SJSA1 (cell line): ENCODE data around the gene SLC25A23. TPM values are rescaled to one million over a fixed set of nuclear protein-coding genes. Genes with fewer than 3 reads are reported as not detected.

Source experiments
- DNase-seq, 2 experiments: peaks; one replicate each; pipeline ENCODE4 v3.0.0-alpha.2; 2015 to 2020; ENCODE audit warnings: low spot score in 2 of 2, low read depth in 1 of 2
- H3K27ac ChIP-seq: fragments of 250-450 bp; sonication (Bioruptor Pico); 2 replicates; pipeline ENCODE4 v1.5.1; 2020; ENCODE audit warnings: mild to moderate bottlenecking, moderate library complexity
- H3K27me3 ChIP-seq: fragments of 250-450 bp; sonication (Bioruptor Pico); replicated peaks from 2 replicates; pipeline ENCODE4 v1.5.1; 2020; ENCODE audit warnings: mild to moderate bottlenecking, moderate library complexity
- H3K36me3 ChIP-seq: fragments of 250-450 bp; sonication (Bioruptor Pico); 2 replicates; pipeline ENCODE4 v1.5.1; 2020; ENCODE audit warnings: mild to moderate bottlenecking
- H3K4me1 ChIP-seq: fragments of 250-450 bp; sonication (Bioruptor Pico); replicated peaks from 2 replicates; pipeline ENCODE4 v1.6.1; 2021; ENCODE audit warnings: mild to moderate bottlenecking
- H3K4me3 ChIP-seq: fragments of 250-450 bp; sonication (Bioruptor Pico); 2 replicates; pipeline ENCODE4 v1.5.1; 2020; ENCODE audit warnings: mild to moderate bottlenecking
- H3K9me3 ChIP-seq: fragments of 250-450 bp; sonication (Bioruptor Pico); replicated peaks from 2 replicates; pipeline ENCODE4 v1.5.1; 2020; ENCODE audit warnings: mild to moderate bottlenecking
- total RNA-seq: library from RNA; depleted of rRNA; stranded (reverse); fragments of >200 nt; shearing (Covaris generic); gene quantifications from 2 replicates; pipeline ENCODE4 v1.2.3, GENCODE V29; 2014

Gene SLC25A23
- total RNA-seq, 1 experiment from 2014 or later: 5.0 TPM

- peaks cover 35% of the 10 kb centered on the region for H3K27me3 ChIP-seq
- no peak overlapping the region for H3K4me3 ChIP-seq
- H3K4me1 ChIP-seq: no peaks in the 10 kb centered on the region
- H3K27ac ChIP-seq: no peak overlapping the region
- H3K9me3 ChIP-seq: no peaks in the 10 kb centered on the region
- DNase-seq: no peak
- no peaks in the 10 kb centered on the region for H3K36me3 ChIP-seq
Observed at GRCh38 chr19:6475321-6476108, 15.9 kb upstream of the SLC25A23 start.

GRCh38 chr19:6473647-6474046, 14.1 kb upstream of the SLC25A23 start:
- Histone ChIP-seq H3K27ac (no peak overlapping the region), H3K4me3 (no peak overlapping the region), H3K27me3 (peaks cover 25% of the 10 kb centered on the region), H3K36me3 (no peaks in the 10 kb centered on the region), H3K9me3 (no peaks in the 10 kb centered on the region), H3K4me1 (no peaks in the 10 kb centered on the region)
- no peak for DNase-seq

- no peaks in the 10 kb centered on the region for H3K9me3 ChIP-seq
- no peak for DNase-seq
- H3K36me3 ChIP-seq: no peaks in the 10 kb centered on the region
- peaks cover 33% of the 10 kb centered on the region for H3K27me3 ChIP-seq
- H3K4me3 ChIP-seq: no peak overlapping the region
- no peaks in the 10 kb centered on the region for H3K4me1 ChIP-seq
- no peak overlapping the region for H3K27ac ChIP-seq
Observed at GRCh38 chr19:6472713-6473112, 13.1 kb upstream of the SLC25A23 start.

GRCh38 chr19:6471076-6471475, 11.5 kb upstream of the SLC25A23 start:
- Histone ChIP-seq H3K36me3 (no peaks in the 10 kb centered on the region), H3K27me3 (peaks cover 31% of the 10 kb centered on the region), H3K27ac (no peak overlapping the region), H3K9me3 (no peaks in the 10 kb centered on the region), H3K4me1 (no peaks in the 10 kb centered on the region), H3K4me3 (no peak overlapping the region)
- no peak for DNase-seq

GRCh38 chr19:6470173-6470572, 10.6 kb upstream of the SLC25A23 start:
- Histone ChIP-seq H3K4me3 (no peak overlapping the region), H3K27me3 (peaks cover 31% of the 10 kb centered on the region), H3K4me1 (no peaks in the 10 kb centered on the region), H3K36me3 (no peaks in the 10 kb centered on the region), H3K27ac (no peak overlapping the region), H3K9me3 (no peaks in the 10 kb centered on the region)
- DNase-seq: no peak

GRCh38 chr19:6467384-6467783, 7.8 kb upstream of the SLC25A23 start:
- H3K27me3 ChIP-seq: peaks cover 42% of the 10 kb centered on the region
- no peak overlapping the region for H3K27ac ChIP-seq
- no peaks in the 10 kb centered on the region for H3K36me3 ChIP-seq
- DNase-seq: no peak
- H3K9me3 ChIP-seq: no peaks in the 10 kb centered on the region
- H3K4me3 ChIP-seq: no peak overlapping the region
- no peaks in the 10 kb centered on the region for H3K4me1 ChIP-seq

- Histone ChIP-seq H3K36me3 (no peaks in the 10 kb centered on the region), H3K9me3 (no peaks in the 10 kb centered on the region), H3K27ac (no peak overlapping the region), H3K27me3 (peaks cover 42% of the 10 kb centered on the region), H3K4me3 (no peak overlapping the region), H3K4me1 (no peaks in the 10 kb centered on the region)
- DNase-seq: no peak
Observed at GRCh38 chr19:6466526-6467248, 7.1 kb upstream of the SLC25A23 start.

- Histone ChIP-seq H3K36me3 (no peaks in the 10 kb centered on the region), H3K27me3 (peaks cover 42% of the 10 kb centered on the region), H3K27ac (no peak overlapping the region), H3K9me3 (no peaks in the 10 kb centered on the region), H3K4me3 (no peak overlapping the region), H3K4me1 (peaks cover under 1% of the 10 kb centered on the region)
- DNase-seq: no peak
Observed at GRCh38 chr19:6465663-6466062, 6.1 kb upstream of the SLC25A23 start.

GRCh38 chr19:6465006-6465405, 5.4 kb upstream of the SLC25A23 start:
- Histone ChIP-seq H3K4me3 (no peak overlapping the region), H3K4me1 (peaks cover 7% of the 10 kb centered on the region), H3K27me3 (peaks cover 42% of the 10 kb centered on the region), H3K36me3 (no peaks in the 10 kb centered on the region), H3K9me3 (no peaks in the 10 kb centered on the region), H3K27ac (no peak overlapping the region)
- DNase-seq: no peak

GRCh38 chr19:6464070-6464873, 4.7 kb upstream of the SLC25A23 start, which contains the start of gene CRB3:
Gene CRB3, plus strand, starts transcription at chr19:6464271. Its CDS starts 431 bp downstream, at chr19:6464702.
- no peak within 1 kb of the TSS for H3K4me3 ChIP-seq
- peaks cover 46% of the 10 kb centered on the region for H3K27me3 ChIP-seq
- H3K36me3 ChIP-seq: no peaks in the 10 kb centered on the region
- H3K4me1 ChIP-seq: peaks cover 14% of the 10 kb centered on the region
- no peak for DNase-seq
- no peak within 1 kb of the TSS for H3K27ac ChIP-seq
- H3K9me3 ChIP-seq: no peaks in the 10 kb centered on the region

- peak; percentile 94 to 96 for DNase-seq
- Histone ChIP-seq H3K4me1 (peaks cover 14% of the 10 kb centered on the region), H3K4me3 (peak overlapping the region; percentile 40), H3K36me3 (no peaks in the 10 kb centered on the region), H3K9me3 (no peaks in the 10 kb centered on the region), H3K27me3 (peaks cover 31% of the 10 kb centered on the region), H3K27ac (no peak overlapping the region)
Observed at GRCh38 chr19:6460099-6460884, 700 bp upstream of the SLC25A23 start.

- Histone ChIP-seq H3K27ac (no peak overlapping the region), H3K27me3 (peaks cover 16% of the 10 kb centered on the region), H3K9me3 (no peaks in the 10 kb centered on the region), H3K4me3 (no peak overlapping the region), H3K36me3 (no peaks in the 10 kb centered on the region), H3K4me1 (peaks cover 14% of the 10 kb centered on the region)
- DNase-seq: no peak
Observed at GRCh38 chr19:6458695-6459261, 814 bp downstream of the SLC25A23 start.
